GM23248 (cell line): ENCODE measurements around the gene ACBD5.

ENCODE experiments used
- EZH2 ChIP-seq: fragments of 200-600 bp; sonication (generic); IDR thresholded peaks from 2 replicates; pipeline ENCODE4 v1.6.1; 2018; ENCODE audit warnings: antibody characterized with exemption, mild to moderate bottlenecking; ENCODE audit not compliant: insufficient read depth, poor library complexity, severe bottlenecking
- EZH2phosphoT487 ChIP-seq: fragments of 200-600 bp; sonication (generic); IDR thresholded peaks from 2 replicates; pipeline ENCODE4 v1.6.1; 2018; ENCODE audit warnings: antibody characterized with exemption, moderate library complexity, mild to moderate bottlenecking, low read depth; ENCODE audit not compliant: insufficient read depth

GRCh38 chr10:27256299-27257189 is 15.9 kb upstream of the ACBD5 start:
- TF ChIP-seq EZH2 (no peak), EZH2phosphoT487 (no peak)
